Kidney epithelial cell (primary cell): ENCODE data around the gene CCKAR. TPM values are rescaled to one million over a fixed set of nuclear protein-coding genes. Genes with fewer than 3 reads are reported as not detected.

Experiments
- DNase-seq: peaks from one replicate; pipeline ENCODE4 v3.0.0-alpha.2; 2010; ENCODE audit warnings: low read depth
- H3K27me3 ChIP-seq: 2 replicates; pipeline ENCODE4 v1.6.0; 2011; ENCODE audit warnings: low read length; ENCODE audit not compliant: control insufficient read depth, insufficient read depth
- H3K36me3 ChIP-seq: 2 replicates; pipeline ENCODE4 v1.5.1; 2011; ENCODE audit warnings: low read length; ENCODE audit not compliant: control insufficient read depth, insufficient read depth
- H3K4me3 ChIP-seq: 2 replicates; pipeline ENCODE4 v1.5.1; 2011; ENCODE audit warnings: low read depth, mild to moderate bottlenecking, control low read depth, low read length
- total RNA-seq: library from RNA; depleted of rRNA; stranded (reverse); fragments of >200 nt; gene quantifications from 2 replicates; pipeline ENCODE4 v1.2.3, GENCODE V29; 2015
- TF ChIP-seq, protein P1 (sequence below): IDR thresholded peaks from 2 replicates; pipeline ENCODE4 v1.5.1; 2011; ENCODE audit warnings: mild to moderate bottlenecking, moderate library complexity, low read length, control low read depth, inconsistent platforms; ENCODE audit not compliant: insufficient read depth, poor library complexity, severe bottlenecking

CCKAR gene
- total RNA-seq, 1 donor from 2014 or later, result 0.04 TPM

DNA sequence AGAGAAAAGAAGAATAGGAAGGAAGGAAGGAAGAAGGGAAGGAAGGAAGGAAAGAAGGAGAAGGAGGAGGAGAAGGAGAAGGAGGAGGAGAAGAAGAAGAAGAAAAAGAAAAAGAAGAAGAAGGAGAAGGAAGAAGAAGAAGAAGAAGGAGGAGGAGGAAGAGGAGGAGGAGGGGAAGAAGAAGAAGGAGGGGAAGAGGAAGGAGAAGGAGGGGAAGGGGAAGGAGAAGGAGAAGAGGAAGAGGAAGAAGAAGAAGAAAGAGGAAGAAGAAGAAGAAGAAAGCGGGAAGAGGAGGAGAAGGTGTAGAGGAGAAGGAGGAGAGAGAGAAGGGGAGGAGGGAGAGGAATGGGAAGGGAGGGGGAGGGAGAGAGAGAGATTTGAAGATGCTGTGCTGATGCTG, 22.6 kb downstream of the CCKAR start:
- no peaks in the 10 kb centered on the region for H3K36me3 ChIP-seq
- no peaks in the 10 kb centered on the region for H3K27me3 ChIP-seq
- no peak for DNase-seq
- TF ChIP-seq, protein P1, sequence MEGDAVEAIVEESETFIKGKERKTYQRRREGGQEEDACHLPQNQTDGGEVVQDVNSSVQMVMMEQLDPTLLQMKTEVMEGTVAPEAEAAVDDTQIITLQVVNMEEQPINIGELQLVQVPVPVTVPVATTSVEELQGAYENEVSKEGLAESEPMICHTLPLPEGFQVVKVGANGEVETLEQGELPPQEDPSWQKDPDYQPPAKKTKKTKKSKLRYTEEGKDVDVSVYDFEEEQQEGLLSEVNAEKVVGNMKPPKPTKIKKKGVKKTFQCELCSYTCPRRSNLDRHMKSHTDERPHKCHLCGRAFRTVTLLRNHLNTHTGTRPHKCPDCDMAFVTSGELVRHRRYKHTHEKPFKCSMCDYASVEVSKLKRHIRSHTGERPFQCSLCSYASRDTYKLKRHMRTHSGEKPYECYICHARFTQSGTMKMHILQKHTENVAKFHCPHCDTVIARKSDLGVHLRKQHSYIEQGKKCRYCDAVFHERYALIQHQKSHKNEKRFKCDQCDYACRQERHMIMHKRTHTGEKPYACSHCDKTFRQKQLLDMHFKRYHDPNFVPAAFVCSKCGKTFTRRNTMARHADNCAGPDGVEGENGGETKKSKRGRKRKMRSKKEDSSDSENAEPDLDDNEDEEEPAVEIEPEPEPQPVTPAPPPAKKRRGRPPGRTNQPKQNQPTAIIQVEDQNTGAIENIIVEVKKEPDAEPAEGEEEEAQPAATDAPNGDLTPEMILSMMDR, result no peak
- H3K4me3 ChIP-seq, result no peak overlapping the region

DNA sequence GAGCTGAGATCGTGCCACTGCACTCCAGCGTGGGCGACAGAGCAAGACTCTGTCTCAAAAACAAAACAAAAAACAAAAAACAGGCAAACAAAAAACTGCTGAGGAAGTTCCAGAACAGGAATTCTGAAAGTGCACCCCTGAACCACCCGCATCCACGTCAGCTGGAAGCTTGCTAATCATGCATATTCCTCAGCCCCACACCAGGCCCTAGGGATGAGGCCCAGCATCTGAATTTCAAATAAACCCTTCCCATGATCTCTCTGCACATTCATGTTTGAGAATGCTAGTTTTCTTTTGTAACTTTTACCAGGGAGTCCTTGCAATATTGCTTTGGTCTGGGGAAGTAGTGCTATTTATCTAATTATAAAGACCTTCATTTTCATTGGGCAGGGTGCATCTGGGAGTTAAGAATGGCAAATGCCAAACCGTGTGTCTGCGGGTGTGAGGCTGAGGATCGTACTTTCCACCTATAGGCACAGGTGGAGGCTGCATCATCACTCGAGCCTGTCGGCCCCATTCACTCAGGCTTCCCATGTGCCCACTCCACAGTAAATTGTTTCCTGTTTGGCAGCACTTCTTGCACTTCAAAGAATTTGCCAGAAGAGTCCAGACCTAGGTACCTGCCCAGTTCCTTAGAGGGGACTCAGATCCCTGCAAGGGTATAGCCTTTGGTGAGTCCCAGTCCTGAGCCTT, 23.6 kb downstream of the CCKAR start:
- Histone ChIP-seq H3K27me3 (no peaks in the 10 kb centered on the region), H3K4me3 (no peak overlapping the region), H3K36me3 (no peaks in the 10 kb centered on the region)
- TF ChIP-seq, protein P1, result no peak
- no peak for DNase-seq

DNA sequence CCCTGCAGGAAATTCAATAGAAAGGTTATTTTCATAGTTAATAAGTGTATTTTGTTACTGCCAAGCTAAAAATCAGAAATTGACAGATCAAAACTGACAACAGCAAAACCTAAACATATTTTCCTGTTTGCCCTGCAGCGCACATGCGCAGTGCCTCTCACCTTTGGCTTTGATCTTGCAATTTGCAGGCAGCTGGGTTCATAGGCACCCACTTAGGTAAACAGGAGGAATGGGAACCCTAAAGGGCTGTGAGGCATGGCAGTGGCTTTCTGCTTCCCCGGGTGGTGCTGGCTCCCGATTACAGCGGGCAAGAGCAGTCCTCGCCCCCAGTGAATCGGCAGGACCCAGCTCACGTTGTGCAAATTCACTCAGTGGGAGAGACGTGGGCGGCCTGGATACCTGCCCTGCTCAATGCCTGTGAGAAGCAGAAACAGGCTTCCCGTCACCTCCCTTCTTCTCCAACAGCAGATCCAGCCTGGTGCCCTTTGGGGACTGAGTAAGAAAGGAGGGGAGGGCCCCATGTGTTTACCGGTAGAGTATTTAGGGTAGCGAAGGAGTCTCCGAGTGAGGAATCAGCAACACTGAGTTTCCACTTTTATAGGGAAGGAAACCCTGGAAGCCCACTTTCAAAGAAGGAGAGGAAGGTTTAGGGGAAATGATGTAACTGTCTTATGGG, 25.7 kb downstream of the CCKAR start:
- Histone ChIP-seq H3K36me3 (no peaks in the 10 kb centered on the region), H3K27me3 (no peaks in the 10 kb centered on the region), H3K4me3 (no peak overlapping the region)
- no peak for DNase-seq
- TF ChIP-seq, protein P1, result no peak

DNA sequence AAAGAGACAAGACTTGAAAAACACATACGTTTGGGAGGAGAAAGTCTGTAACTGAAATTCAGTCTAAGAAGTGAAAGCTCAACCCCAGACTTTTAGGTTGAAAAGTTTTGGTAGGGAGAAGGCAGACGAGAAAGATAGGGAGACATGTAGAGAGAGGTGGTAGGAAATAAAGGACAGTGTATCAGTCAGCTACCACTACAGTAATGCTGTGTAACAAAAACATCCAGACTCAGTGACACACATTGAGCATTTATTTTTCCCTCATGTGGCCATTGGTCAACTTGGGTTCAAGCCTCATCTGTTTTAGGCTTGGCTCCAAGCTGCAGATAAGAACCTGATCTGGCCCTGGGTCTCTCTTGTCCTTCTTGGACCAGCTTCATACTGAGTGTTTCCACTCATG, 26.9 kb downstream of the CCKAR start:
- H3K36me3 ChIP-seq, result no peaks in the 10 kb centered on the region
- H3K4me3 ChIP-seq, result no peak overlapping the region
- TF ChIP-seq, protein P1, result no peak
- DNase-seq, result no peak
- H3K27me3 ChIP-seq, result no peaks in the 10 kb centered on the region

DNA sequence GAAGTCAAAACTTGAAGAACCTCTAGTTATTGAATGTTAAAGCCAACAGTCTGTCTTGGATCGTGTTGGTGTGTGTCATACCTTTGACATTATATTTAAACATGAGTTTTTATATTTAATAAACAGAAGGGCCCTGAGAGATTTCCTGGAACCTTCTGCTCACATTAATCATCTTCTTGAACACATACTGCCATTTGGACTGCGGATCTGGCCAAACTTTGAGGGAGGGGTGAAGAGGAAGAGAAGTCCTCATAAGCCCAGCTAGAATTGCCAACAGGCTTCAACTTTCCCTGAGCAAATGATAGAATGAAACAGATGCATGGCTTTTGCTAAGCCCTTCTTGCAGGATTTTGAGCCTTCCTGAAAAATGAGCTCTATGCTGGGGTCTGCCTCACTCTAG, 27.4 kb downstream of the CCKAR start:
- TF ChIP-seq, protein P1, result no peak
- no peak for DNase-seq

More for the DNA sequence above, 27.4 kb downstream of the CCKAR start:
- Histone ChIP-seq H3K36me3 (no peaks in the 10 kb centered on the region), H3K27me3 (no peaks in the 10 kb centered on the region), H3K4me3 (no peak overlapping the region)
